ENCODE measurements around the gene TMPRSS5.

DNA sequence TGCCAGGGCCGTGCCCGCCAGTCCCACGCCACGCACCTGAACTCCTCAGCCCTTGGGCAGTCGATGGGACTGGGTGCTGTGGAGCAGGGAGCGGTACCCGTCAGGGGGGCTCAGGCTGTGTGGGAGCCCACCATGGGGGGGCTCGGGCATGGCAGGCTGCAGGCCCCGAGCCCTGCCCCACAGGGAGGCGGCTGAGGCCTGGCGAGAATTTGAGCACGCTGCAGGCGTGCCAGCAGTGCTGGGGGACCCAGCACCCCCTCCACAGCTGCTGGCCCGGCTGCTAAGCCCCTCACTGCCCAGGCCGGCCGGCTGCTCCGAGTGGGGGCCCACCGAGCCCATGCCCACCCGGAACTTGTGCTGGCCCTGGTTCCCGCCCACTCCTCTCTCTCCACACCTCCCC lies 56.8 kb downstream of the TMPRSS5 start:
- TF ChIP-seq CTCF (IDR thresholded peaks at IDR 0.05), result no peak
- TF ChIP-seq POLR2A (IDR thresholded peaks at IDR 0.05), result no peak
